HG02571 (cell line): ENCODE results near the gene PELI3.
A peak's percentile ranks its signal among the peaks of the same experiment; 100 is the strongest.

Experiments used
- ATAC-seq: cut with Tn5 transposase; IDR thresholded peaks from one replicate; pipeline ENCODE4 v1.9.1; 2021; ENCODE audit warnings: mild to moderate bottlenecking, moderate library complexity; ENCODE audit not compliant: unreplicated experiment

PELI3 gene

GRCh38 chr11:66473608-66474515 is 7.2 kb downstream of the PELI3 start:
- ATAC-seq = no peak

DNA sequence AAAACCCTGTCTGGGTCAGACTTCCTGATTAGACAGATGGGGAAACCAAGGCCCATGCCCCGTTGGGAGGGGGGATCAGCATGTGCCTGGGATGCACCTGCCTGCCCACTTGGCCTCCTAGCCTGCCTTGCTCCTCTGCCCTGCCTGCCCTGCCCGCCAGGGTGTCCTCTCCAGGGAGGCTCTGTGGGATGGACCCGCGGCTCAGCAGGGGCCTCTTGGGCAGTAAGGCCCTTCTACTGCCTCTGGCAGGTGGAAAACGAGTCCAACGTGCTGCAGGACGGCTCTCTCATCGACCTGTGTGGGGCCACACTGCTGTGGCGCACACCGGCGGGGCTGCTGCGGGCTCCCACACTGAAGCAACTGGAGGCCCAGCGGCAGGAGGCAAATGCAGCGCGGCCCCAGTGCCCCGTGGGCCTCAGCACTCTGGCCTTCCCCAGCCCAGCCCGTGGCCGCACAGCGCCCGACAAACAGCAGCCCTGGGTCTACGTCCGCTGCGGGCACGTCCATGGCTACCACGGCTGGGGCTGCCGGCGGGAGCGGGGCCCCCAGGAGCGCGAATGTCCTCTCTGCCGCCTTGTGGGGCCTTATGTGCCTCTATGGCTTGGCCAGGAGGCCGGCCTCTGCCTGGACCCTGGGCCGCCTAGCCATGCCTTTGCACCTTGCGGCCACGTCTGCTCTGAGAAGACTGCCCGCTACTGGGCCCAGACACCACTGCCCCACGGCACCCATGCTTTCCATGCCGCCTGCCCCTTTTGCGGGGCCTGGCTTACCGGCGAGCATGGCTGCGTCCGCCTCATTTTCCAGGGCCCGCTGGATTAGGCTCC is 8.9 kb downstream of the PELI3 start:
- ATAC-seq = no peak

DNA sequence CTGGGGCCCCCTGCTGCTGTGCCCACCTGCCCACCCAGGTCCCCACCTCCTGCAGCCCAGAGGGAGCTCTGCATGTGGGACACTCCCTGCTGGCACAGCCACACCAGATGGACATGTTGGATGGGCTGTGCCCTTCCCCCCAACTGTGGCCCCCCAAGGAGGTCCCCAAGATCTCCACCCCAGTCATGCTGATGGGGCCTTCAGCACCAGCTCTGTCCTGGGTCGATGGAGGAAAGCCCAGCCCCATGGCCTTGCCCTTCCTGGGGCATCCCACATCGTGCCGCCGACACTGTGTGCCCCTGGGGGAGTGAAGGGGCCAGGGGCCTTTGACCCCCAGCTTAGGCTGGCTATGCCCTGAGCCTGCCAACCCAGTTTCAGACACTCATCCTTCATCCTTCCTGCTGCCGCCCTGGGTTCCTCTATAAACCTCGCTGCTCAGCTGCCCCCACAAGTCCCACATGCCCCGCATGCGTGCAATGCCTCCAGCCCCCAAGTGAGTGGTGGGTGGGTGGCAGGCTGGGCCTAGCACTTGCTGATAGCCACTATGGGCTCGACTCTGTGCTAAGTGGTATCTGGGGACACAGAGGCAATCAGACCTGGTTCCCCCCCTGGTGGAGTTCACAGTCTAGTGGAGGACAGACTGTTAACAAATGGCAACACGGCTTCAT is 9.6 kb downstream of the PELI3 start:
- ATAC-seq = no peak

DNA sequence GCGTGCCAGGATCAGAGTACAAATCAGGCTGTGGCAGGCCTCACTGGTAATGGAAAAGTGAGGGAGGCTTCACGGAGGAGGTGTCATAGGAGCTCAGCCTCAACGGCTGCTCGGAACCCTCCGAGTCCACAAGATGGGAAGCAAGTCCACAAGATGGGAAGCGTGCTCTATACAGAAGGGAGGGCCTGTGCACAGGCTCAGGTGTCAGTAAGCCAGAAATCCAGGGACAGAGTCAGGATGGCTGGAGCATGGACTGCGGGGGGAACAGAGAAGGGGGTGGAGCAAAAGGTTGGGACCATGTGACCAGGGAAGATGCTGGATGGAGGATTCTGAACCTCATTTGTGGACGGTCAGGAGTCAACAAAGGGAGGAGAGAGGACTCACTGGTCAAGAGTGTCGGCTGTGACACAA is 10.1 kb downstream of the PELI3 start:
- no peak for ATAC-seq

GRCh38 chr11:66477263-66478201 is 10.8 kb downstream of the PELI3 start:
- no peak for ATAC-seq

- no peak for ATAC-seq
These were observed 12.2 kb downstream of the PELI3 start for GRCh38 chr11:66478729-66479393.

- no peak for ATAC-seq
These were observed 12.8 kb downstream of the PELI3 start for GRCh38 chr11:66479394-66480116.

GRCh38 chr11:66480117-66480938 is 13.6 kb downstream of the PELI3 start, which contains the start of gene DPP3:
Gene DPP3 (plus strand): TSS chr11:66480434. CDS start chr11:66482201, 1,767 bp downstream.
- ATAC-seq = peak; percentile 89

- no peak for ATAC-seq
These were observed 18.2 kb downstream of the PELI3 start for GRCh38 chr11:66484806-66485380.

GRCh38 chr11:66488957-66489356 is 22.3 kb downstream of the PELI3 start:
- ATAC-seq = no peak

GRCh38 chr11:66489636-66490035 is 22.9 kb downstream of the PELI3 start:
- no peak for ATAC-seq

GRCh38 chr11:66491315-66491935 is 24.7 kb downstream of the PELI3 start:
- ATAC-seq = no peak

DNA sequence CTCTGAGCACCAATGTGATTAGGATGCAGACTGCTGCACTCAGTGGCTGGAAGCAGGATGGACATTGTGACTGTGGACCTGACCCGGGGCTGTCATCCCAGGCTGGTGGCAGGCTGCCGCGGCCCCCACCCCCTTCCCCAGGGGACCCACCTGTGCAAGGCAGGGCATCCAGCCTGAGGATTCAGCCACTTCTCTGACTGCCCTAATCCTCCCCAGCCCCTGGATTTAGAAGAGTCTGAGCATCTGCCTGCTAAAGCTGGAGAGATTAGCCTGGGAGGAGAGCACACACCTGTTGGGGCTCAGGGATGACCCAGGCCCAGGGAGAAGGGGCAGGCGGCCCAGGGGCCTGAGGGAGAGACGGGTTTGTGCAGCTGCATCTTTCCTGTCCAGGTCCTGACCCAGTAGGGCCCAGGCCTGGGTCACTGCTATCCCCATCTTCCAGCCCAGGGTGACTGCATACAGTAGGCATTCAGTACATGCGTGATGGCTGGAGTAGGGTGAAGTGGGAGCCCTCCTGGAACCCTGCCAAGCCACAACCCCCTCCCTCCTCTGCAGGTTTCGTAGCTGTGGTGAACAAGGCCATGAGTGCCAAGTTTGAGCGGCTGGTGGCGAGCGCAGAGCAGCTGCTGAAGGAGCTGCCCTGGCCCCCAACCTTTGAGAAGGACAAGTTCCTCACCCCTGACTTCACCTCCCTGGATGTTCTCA is 25.6 kb downstream of the PELI3 start:
- no peak for ATAC-seq

GRCh38 chr11:66493130-66493529 is 26.4 kb downstream of the PELI3 start:
- ATAC-seq = no peak

DNA sequence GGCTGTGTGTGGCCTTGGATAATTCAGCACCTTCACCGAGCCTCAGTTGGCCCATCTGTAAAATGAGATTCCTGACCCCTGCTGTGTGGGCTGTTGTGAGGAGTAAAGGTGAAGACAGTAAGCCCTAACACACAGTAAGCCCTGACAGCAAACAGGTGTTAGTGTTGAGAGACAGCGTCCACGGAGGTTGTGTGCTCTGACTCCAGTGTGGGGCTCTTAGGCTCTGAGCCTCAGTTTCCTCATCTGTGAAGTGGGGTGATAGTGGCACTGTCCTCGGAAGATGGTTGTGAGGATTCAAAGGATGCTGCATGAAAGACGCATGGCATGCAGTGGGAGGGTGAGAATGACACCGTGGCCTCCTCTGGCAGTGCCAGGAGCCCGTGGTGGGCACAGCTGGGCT is 27.8 kb downstream of the PELI3 start:
- ATAC-seq = no peak

DNA sequence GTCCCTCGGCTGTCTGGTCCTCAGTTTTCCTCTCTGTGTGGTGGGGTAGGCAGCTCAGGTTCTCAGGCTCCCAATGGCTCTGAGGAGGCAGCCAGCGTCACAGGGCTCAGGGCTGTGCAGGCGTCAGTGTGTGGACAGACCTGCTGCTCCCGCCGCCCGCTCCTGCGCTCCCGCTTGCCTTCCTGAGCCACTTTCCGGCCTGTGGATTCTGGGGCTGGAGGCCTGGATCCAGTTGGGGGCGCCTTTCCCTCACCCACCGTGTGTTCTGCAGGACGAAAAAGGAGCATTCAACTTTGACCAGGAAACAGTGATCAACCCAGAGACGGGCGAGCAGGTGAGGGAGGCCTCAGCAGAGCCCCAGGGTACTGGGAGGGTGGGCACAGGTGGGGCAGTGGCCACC is 28.2 kb downstream of the PELI3 start:
- ATAC-seq = no peak

DNA sequence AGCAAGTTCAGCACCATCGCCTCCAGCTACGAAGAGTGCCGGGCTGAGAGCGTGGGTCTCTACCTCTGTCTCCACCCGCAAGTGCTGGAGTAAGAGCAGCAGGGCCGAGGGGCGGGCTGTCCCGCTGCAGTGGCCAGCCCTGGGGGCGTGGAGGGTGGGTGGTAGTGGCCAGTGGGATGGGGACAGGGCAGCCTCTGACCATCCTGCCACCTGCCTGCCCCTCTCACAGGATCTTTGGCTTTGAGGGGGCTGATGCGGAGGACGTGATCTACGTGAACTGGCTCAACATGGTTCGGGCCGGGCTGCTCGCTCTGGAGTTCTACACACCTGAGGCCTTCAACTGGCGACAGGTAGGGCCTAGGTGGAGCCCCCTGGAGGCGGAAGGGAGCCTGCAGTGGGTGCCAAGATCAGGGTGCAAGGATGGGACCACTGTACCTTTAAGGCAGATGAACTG is 28.7 kb downstream of the PELI3 start:
- ATAC-seq = no peak
